Activated CD8-positive, alpha-beta T cell treated with anti-CD3 and anti-CD28 coated beads for 36 hours (primary cell): Measurements from ENCODE around the gene SPATS2L. TPM values are rescaled to one million over a fixed set of nuclear protein-coding genes. Genes with fewer than 3 reads are reported as not detected.

Source experiments
- ATAC-seq: fragments of 200-7000 bp; cut with Tn5 transposase; one replicate; pipeline ENCODE4 v1.10.0; 2021; ENCODE audit warnings: mild to moderate bottlenecking, moderate library complexity
- CTCF ChIA-PET: fragments of 350-600 bp; sonication (Branson Sonifier 250); formaldehyde crosslinking; loops from one replicate; lab custom pipeline; 2021; ENCODE audit warnings: antibody characterized with exemption; lab: Charles Lee
- POLR2A ChIA-PET: fragments of 350-600 bp; sonication (Branson Sonifier 250); formaldehyde crosslinking; loops from one replicate; lab custom pipeline; 2021; ENCODE audit warnings: antibody characterized with exemption; lab: Charles Lee
- DNase-seq: peaks from one replicate; pipeline ENCODE4 v3.0.0-alpha.2; 2020
- H3K27ac Mint-ChIP-seq: one replicate; pipeline ENCODE4 v1.8.0; 2021; ENCODE audit warnings: mild to moderate bottlenecking, mixed read lengths
- H3K27me3 Mint-ChIP-seq: one replicate; pipeline ENCODE4 v1.8.0; 2021; ENCODE audit warnings: mixed read lengths
- H3K36me3 Mint-ChIP-seq: one replicate; pipeline ENCODE4 v1.8.0; 2021; ENCODE audit warnings: low read depth, mixed read lengths
- H3K4me1 Mint-ChIP-seq: one replicate; pipeline ENCODE4 v1.8.0; 2021; ENCODE audit warnings: low read depth, mixed read lengths
- H3K4me3 Mint-ChIP-seq: one replicate; pipeline ENCODE4 v1.8.0; 2021; ENCODE audit warnings: mild to moderate bottlenecking, moderate library complexity, mixed read lengths
- H3K9me3 Mint-ChIP-seq: one replicate; pipeline ENCODE4 v1.8.0; 2021; ENCODE audit warnings: mixed read lengths
- CTCF ChIP-seq: fragments of 200-600 bp; IDR thresholded peaks from one replicate; pipeline ENCODE4 v1.8.0; 2022; ENCODE audit warnings: antibody characterized with exemption, mild to moderate bottlenecking
- intact Hi-C: fragments of 100-400 bp; cut with micrococcal nuclease; formaldehyde crosslinking; loops from one replicate; pipeline ENCODE4 v1.10.0; 2022
- total RNA-seq, 2 experiments: library from RNA; stranded (reverse); gene quantifications; one replicate each; pipeline ENCODE4 v1.2.3, GENCODE V29; 2021

The SPATS2L gene
- total RNA-seq, 2 experiments from 2014 or later: 5.7 to 9.0 TPM

- CTCF ChIA-PET: no interaction called here
- no peak for TF ChIP-seq CTCF
- Mint-ChIP-seq H3K27me3 (no peaks in the 10 kb centered on the region), H3K4me3 (no peak overlapping the region), H3K9me3 (no peaks in the 10 kb centered on the region), H3K36me3 (no peaks in the 10 kb centered on the region), H3K27ac (peak overlapping the region; percentile 67), H3K4me1 (peaks cover 23% of the 10 kb centered on the region)
- POLR2A ChIA-PET: interaction anchor here (1.3 kb wide), 1 partner anchor 27 kb away, joined by 4 read pairs; no protein-coding TSS in a partner anchor
- ATAC-seq (peak; percentile 98), DNase-seq (no peak)
- intact Hi-C loops: no loop called here
Observed at GRCh38 chr2:200405599-200406298, 99.3 kb downstream of the SPATS2L start.

GRCh38 chr2:200406379-200406778 lies 99.9 kb downstream of the SPATS2L start:
- no peaks in the 10 kb centered on the region for H3K9me3 Mint-ChIP-seq
- peak; percentile 29 for ATAC-seq
- CTCF ChIA-PET: no interaction called here
- POLR2A ChIA-PET: interaction anchor here (1.3 kb wide), 1 partner anchor 28 kb away, joined by 4 read pairs; no protein-coding TSS in a partner anchor
- no peaks in the 10 kb centered on the region for H3K27me3 Mint-ChIP-seq
- H3K4me3 Mint-ChIP-seq: no peak overlapping the region
- no peak for TF ChIP-seq CTCF
- no peak overlapping the region for H3K27ac Mint-ChIP-seq
- no peak for DNase-seq
- peaks cover 23% of the 10 kb centered on the region for H3K4me1 Mint-ChIP-seq
- intact Hi-C loops: no loop called here
- H3K36me3 Mint-ChIP-seq: no peaks in the 10 kb centered on the region

- POLR2A ChIA-PET: interaction anchor here (1.0 to 1.4 kb wide), 3 partner anchors 9 to 36 kb away, joined by 3 read pairs; no protein-coding TSS in a partner anchor
- intact Hi-C loops: no loop called here
- peaks cover 23% of the 10 kb centered on the region for H3K4me1 Mint-ChIP-seq
- no peak for TF ChIP-seq CTCF
- CTCF ChIA-PET: interaction anchor here (0.8 kb wide), 1 partner anchor 56 kb away, joined by 3 read pairs; no protein-coding TSS in a partner anchor
- no peak overlapping the region for H3K4me3 Mint-ChIP-seq
- H3K27ac Mint-ChIP-seq: no peak overlapping the region
- DNase-seq: no peak
- no peaks in the 10 kb centered on the region for H3K36me3 Mint-ChIP-seq
- ATAC-seq: peak; percentile 14
- H3K9me3 Mint-ChIP-seq: no peaks in the 10 kb centered on the region
- no peaks in the 10 kb centered on the region for H3K27me3 Mint-ChIP-seq
Observed at GRCh38 chr2:200408428-200409316, 102.2 kb downstream of the SPATS2L start.

- Mint-ChIP-seq H3K27ac (no peak overlapping the region), H3K36me3 (no peaks in the 10 kb centered on the region), H3K9me3 (no peaks in the 10 kb centered on the region), H3K4me1 (peaks cover 10% of the 10 kb centered on the region), H3K4me3 (no peak overlapping the region), H3K27me3 (no peaks in the 10 kb centered on the region)
- TF ChIP-seq CTCF: no peak
- ChIA-PET CTCF (no interaction called here), POLR2A (no interaction called here)
- intact Hi-C loops: no loop called here
- ATAC-seq: no peak
- DNase-seq: no peak
Observed at GRCh38 chr2:200411831-200412230, 105.3 kb downstream of the SPATS2L start.
